Upper lobe of left lung (tissue), 4 donors: ENCODE measurements around the gene TPPP.
"Not testable (repeated sequence)": the region's sequence is repeated elsewhere in the genome, so short reads cannot be mapped to it uniquely, and the experiment has no call there.

ENCODE experiments used
- CTCF ChIP-seq, 6 experiments: fragments of 450-650 bp in 4 of 6; fragments of 200-600 bp in 2 of 6; sonication (generic) in 2 of 6; IDR thresholded peaks; one replicate each; pipeline ENCODE4 v1.5.1; 2016 to 2019; ENCODE audit warnings: antibody characterized with exemption in 6 of 6
- EP300 ChIP-seq, 4 donors: sonication (generic); formaldehyde crosslinking; IDR thresholded peaks; one replicate each; pipeline ENCODE4 v1.5.1; 2017; ENCODE audit warnings: antibody characterized with exemption in 4 of 4, control low read depth in 2 of 4
- POLR2A ChIP-seq, 4 donors: fragments of 450-650 bp; IDR thresholded peaks; one replicate each; pipeline ENCODE4 v1.5.1; 2016 to 2017; ENCODE audit warnings: antibody characterized with exemption in 4 of 4, mild to moderate bottlenecking in 2 of 4
- POLR2AphosphoS5 ChIP-seq, 2 donors: sonication (generic); formaldehyde crosslinking; IDR thresholded peaks; one replicate each; pipeline ENCODE4 v1.5.1; 2017; ENCODE audit warnings: antibody characterized with exemption in 2 of 2

- not testable (repeated sequence) for TF ChIP-seq CTCF, POLR2AphosphoS5, POLR2A, EP300 (IDR thresholded peaks at IDR 0.05)
Measured at GRCh38 chr5:708374-708773, 15.2 kb upstream of the TPPP start.
